Measurements from ENCODE around the gene TMEM74B. TPM values are rescaled to one million over a fixed set of nuclear protein-coding genes. Genes with fewer than 3 reads are reported as not detected.
A peak's percentile ranks its signal among the peaks of the same experiment; 100 is the strongest.

Gene TMEM74B
- total and polyA plus RNA-seq, 9 of the 15 experiments (the other 6 are each of a cell fraction or from before 2014, with no cell fraction given) = 0.24 to 19.0 (median 7.5) TPM

GRCh38 chr20:1225783-1226654 lies 41.2 kb upstream of the TMEM74B start, which contains the start of gene RAD21L1 (continued):
- TF ChIP-seq VEZF1 (CRISPR knock-in tag; IDR thresholded peaks at IDR 0.05) (peak; percentile 69; the same call in 1 of the 2 replicates), PRDM10 (IDR thresholded peaks at IDR 0.05; ENCODE audit: partially characterized antibody) (peak; percentile 73), MLX (CRISPR knock-in tag; conservative IDR thresholded peaks at IDR 0.05) (no peak), ZBTB11 (CRISPR knock-in tag; IDR thresholded peaks at IDR 0.05) (peak in 1 of 3 experiments; percentile 41; a peak in 1 of 6 replicates), PCBP1 (IDR thresholded peaks at IDR 0.05; ENCODE audit: low read depth, low read length, poor library complexity, severe bottlenecking) (peak; percentile 67), ZNF445 (CRISPR knock-in tag; IDR thresholded peaks at IDR 0.05; ENCODE audit: low read depth) (no peak), SAFB (IDR thresholded peaks at IDR 0.05; ENCODE audit: borderline replicate concordance, low read depth, low read length) (no peak), POLR2A (conservative IDR thresholded peaks at IDR 0.05) (peak; percentile 49), CREB1 (IDR thresholded peaks at IDR 0.05) (peak; percentile 31; the same call in 1 of the 2 replicates), CREB1 (CRISPR knock-in tag; IDR thresholded peaks at IDR 0.05) (no peak), MAFF (IDR thresholded peaks at IDR 0.05; ENCODE audit: low read length) (no peak), TFAP4 (CRISPR knock-in tag; IDR thresholded peaks at IDR 0.05; ENCODE audit: borderline replicate concordance) (peak; percentile 23; the same call in 1 of the 2 replicates), SUPT5H (IDR thresholded peaks at IDR 0.05) (0 out of 2 replicates have a peak, but pooled peaks have one; percentile 37), SAP30 (IDR thresholded peaks at IDR 0.05; ENCODE audit: borderline replicate concordance, insufficient read depth, low read depth, low read length, poor library complexity, severe bottlenecking) (peak; percentile 62), RBFOX2 (IDR thresholded peaks at IDR 0.05; ENCODE audit: low read depth, low read length) (peak; percentile 82)

Data from K562 (cell line).